IMR-90 (cell line): ENCODE measurements around the gene UBL7. TPM values are rescaled to one million over a fixed set of nuclear protein-coding genes. Genes with fewer than 3 reads are reported as not detected.

Source experiments
- ATAC-seq: fragments of 200-7000 bp; cut with Tn5 transposase; 2 replicates; pipeline ENCODE4 v1.9.1; 2020; ENCODE audit warnings: low read depth, mild to moderate bottlenecking, moderate library complexity
- BruUV-seq: library from RNA; stranded (reverse); fragments of 400-500 nt; replicated peaks from 2 replicates; lab custom pipeline; 2021; lab: Mats Ljungman, UMichigan
- CTCF ChIA-PET: fragments of 300-600 bp; formaldehyde crosslinking; extraction: SDS; loops from one replicate; lab custom pipeline; 2021; ENCODE audit warnings: antibody characterized with exemption; lab: Yijun Ruan, JAX
- POLR2A ChIA-PET: fragments of 300-600 bp; sonication (Branson Sonifier 250); formaldehyde crosslinking; loops from one replicate; lab custom pipeline; 2022; ENCODE audit warnings: antibody characterized with exemption; ENCODE audit not compliant: unreplicated experiment; lab: Charles Lee
- DNase-seq: peaks from one replicate; pipeline ENCODE4 v3.0.0; 2013
- H2AFZ ChIP-seq: replicated peaks from 2 replicates; pipeline ENCODE3; 2013; ENCODE audit warnings: low read length, mild to moderate bottlenecking; ENCODE audit not compliant: poor library complexity
- H2AK5ac ChIP-seq: 2 replicates; pipeline ENCODE4 v1.6.1; 2013; ENCODE audit warnings: low read depth, low read length, inconsistent platforms
- H2AK9ac ChIP-seq: replicated peaks from 2 replicates; pipeline ENCODE3; 2013; ENCODE audit warnings: mild to moderate bottlenecking, low read depth, low read length, moderate library complexity; ENCODE audit not compliant: poor library complexity
- H2BK120ac ChIP-seq: 2 replicates; pipeline ENCODE4 v1.6.1; 2013; ENCODE audit warnings: low read depth, low read length, inconsistent platforms
- H2BK15ac ChIP-seq: 3 replicates; pipeline ENCODE4 v1.6.1; 2013; ENCODE audit warnings: low read depth, low read length, inconsistent platforms
- H2BK20ac ChIP-seq: 2 replicates; pipeline ENCODE4 v1.6.1; 2013; ENCODE audit warnings: low read depth, mild to moderate bottlenecking, inconsistent platforms, low read length, moderate library complexity
- H2BK5ac ChIP-seq: 2 replicates; pipeline ENCODE4 v1.6.1; 2013; ENCODE audit warnings: mild to moderate bottlenecking, low read depth, low read length, inconsistent platforms; ENCODE audit not compliant: poor library complexity, severe bottlenecking
- H3K14ac ChIP-seq: replicated peaks from 2 replicates; pipeline ENCODE4 v1.6.1; 2013; ENCODE audit warnings: low read depth, low read length, inconsistent platforms
- H3K18ac ChIP-seq: 2 replicates; pipeline ENCODE4 v1.6.1; 2013; ENCODE audit warnings: low read depth, low read length, control low read depth
- H3K23ac ChIP-seq: 2 replicates; pipeline ENCODE4 v1.6.1; 2013; ENCODE audit warnings: low read depth, low read length, inconsistent platforms
- H3K27ac ChIP-seq: 2 replicates; pipeline ENCODE4 v1.5.1; 2013; ENCODE audit warnings: mild to moderate bottlenecking, control low read depth, low read length; ENCODE audit not compliant: insufficient read depth
- H3K27me3 ChIP-seq: 2 replicates; pipeline ENCODE4 v1.6.1; 2013; ENCODE audit warnings: low read length; ENCODE audit not compliant: control insufficient read depth, insufficient read depth
- H3K36me3 ChIP-seq: 2 replicates; pipeline ENCODE4 v1.6.1; 2013; ENCODE audit warnings: low read length, mixed read lengths; ENCODE audit not compliant: control insufficient read depth, insufficient read depth
- H3K4ac ChIP-seq: 2 replicates; pipeline ENCODE4 v1.6.1; 2013; ENCODE audit warnings: low read depth, low read length, inconsistent platforms
- H3K4me1 ChIP-seq: 2 replicates; pipeline ENCODE4 v1.6.1; 2013; ENCODE audit warnings: low read length, mixed read lengths; ENCODE audit not compliant: control insufficient read depth, insufficient read depth
- H3K4me2 ChIP-seq: 2 replicates; pipeline ENCODE4 v1.6.1; 2013; ENCODE audit warnings: low read depth, mild to moderate bottlenecking, control low read depth, low read length, moderate library complexity
- H3K4me3 ChIP-seq: 2 replicates; pipeline ENCODE4 v1.5.1; 2013; ENCODE audit warnings: low read depth, mild to moderate bottlenecking, control low read depth, low read length, moderate library complexity; ENCODE audit not compliant: insufficient read depth
- H3K56ac ChIP-seq: 2 replicates; pipeline ENCODE4 v1.6.1; 2013; ENCODE audit warnings: low read length, inconsistent platforms; ENCODE audit not compliant: insufficient read depth; ENCODE audit errors: extremely low read depth
- H3K79me1 ChIP-seq, 2 experiments: 2 replicates each; pipeline ENCODE4 v1.6.1; 2013; ENCODE audit warnings: low read length in 2 of 2, inconsistent platforms in 1 of 2, low read depth in 1 of 2
- H3K9ac ChIP-seq: 2 replicates; pipeline ENCODE4 v1.6.1; 2013; ENCODE audit warnings: low read depth, low read length, control low read depth
- H3K9me1 ChIP-seq: 2 replicates; pipeline ENCODE4 v1.6.1; 2013; ENCODE audit warnings: low read length, inconsistent platforms; ENCODE audit not compliant: insufficient read depth
- H3K9me3 ChIP-seq: 2 replicates; pipeline ENCODE4 v1.6.1; 2013; ENCODE audit warnings: low read length; ENCODE audit not compliant: control insufficient read depth, insufficient read depth
- H4K20me1 ChIP-seq: 2 replicates; pipeline ENCODE4 v1.6.1; 2013; ENCODE audit warnings: low read length, inconsistent platforms; ENCODE audit not compliant: insufficient read depth
- H4K5ac ChIP-seq: 2 replicates; pipeline ENCODE4 v1.6.1; 2013; ENCODE audit warnings: mild to moderate bottlenecking, low read depth, low read length, control low read depth
- H4K8ac ChIP-seq, 2 experiments: 2 replicates each; pipeline ENCODE4 v1.6.1; 2013; ENCODE audit warnings: low read depth in 2 of 2, low read length in 2 of 2, control low read depth in 1 of 2, inconsistent platforms in 1 of 2
- H4K91ac ChIP-seq: 2 replicates; pipeline ENCODE4 v1.6.1; 2013; ENCODE audit warnings: low read depth, low read length, inconsistent platforms; ENCODE audit not compliant: insufficient read depth
- CEBPB ChIP-seq: IDR thresholded peaks from 2 replicates; pipeline ENCODE4 v1.6.1; 2012; ENCODE audit warnings: low read depth, low read length, improper control_type of control experiment
- CHD1 ChIP-seq: IDR thresholded peaks from 2 replicates; pipeline ENCODE4 v1.6.1; 2012; ENCODE audit warnings: low read depth, low read length, improper control_type of control experiment
- FOS ChIP-seq: fragments of 150-350 bp; IDR thresholded peaks from 2 replicates; pipeline ENCODE4 v1.6.1; 2016; ENCODE audit warnings: low read depth, low read length
- MAFK ChIP-seq: IDR thresholded peaks from 2 replicates; pipeline ENCODE4 v1.6.1; 2012; ENCODE audit warnings: low read depth, low read length, improper control_type of control experiment
- MXI1 ChIP-seq: IDR thresholded peaks from 2 replicates; pipeline ENCODE4 v1.6.1; 2012; ENCODE audit warnings: low read depth, mild to moderate bottlenecking, low read length, moderate library complexity, borderline replicate concordance
- RCOR1 ChIP-seq: IDR thresholded peaks from 2 replicates; pipeline ENCODE4 v1.6.1; 2012; ENCODE audit warnings: mild to moderate bottlenecking, low read length, improper control_type of control experiment; ENCODE audit not compliant: insufficient replicate concordance
- RFX5 ChIP-seq: IDR thresholded peaks from 2 replicates; pipeline ENCODE4 v1.8.0; 2012; ENCODE audit warnings: low read depth, mild to moderate bottlenecking, low read length, moderate library complexity
- SMC3 ChIP-seq: fragments of 150-350 bp; IDR thresholded peaks from 2 replicates; pipeline ENCODE4 v1.6.1; 2016; ENCODE audit warnings: low read depth, mild to moderate bottlenecking, antibody characterized with exemption, low read length, moderate library complexity
- WGBS, 2 experiments: methylation state at CpG; one replicate each; pipeline versions ENCODE4 v1.1.5 to v1.1.7; 2013; ENCODE audit warnings: missing lambda C conversion rate in 2 of 2; ENCODE audit not compliant: insufficient read length in 1 of 2; ENCODE audit errors: extremely low coverage in 2 of 2; 5-methylcytosine and 5-hydroxymethylcytosine counted together
- dilution Hi-C: fragments of 300-500 bp; cut with HindIII; formaldehyde crosslinking; loops from one replicate; pipeline ENCODE4 v1.14.3; 2018; ENCODE audit warnings: low sequenced_read_pairs; ENCODE audit not compliant: unreplicated experiment
- in situ Hi-C: fragments of 300-500 bp; cut with MboI; formaldehyde crosslinking; loops from 3 replicates; pipeline ENCODE4 v1.14.3; 2019; ENCODE audit warnings: low sequenced_read_pairs, inconsistent platforms, mixed read lengths
- intact Hi-C: fragments of 100-400 bp; cut with micrococcal nuclease; formaldehyde crosslinking; loops from 2 replicates; pipeline ENCODE4 v1.10.0; 2022
- polyA plus RNA-seq, 3 experiments: library from polyadenylated mRNA; depleted of rRNA; stranded (reverse); fragments of >200 nt; gene quantifications; 2 replicates each; pipeline ENCODE4 v1.2.3, GENCODE V29; 2012; ENCODE audit warnings: low replicate concordance in 1 of 3
- total RNA-seq: library from RNA; depleted of rRNA; stranded (reverse); fragments of >200 nt; gene quantifications from 2 replicates; pipeline ENCODE4 v1.2.3, GENCODE V29; 2012
- TF ChIP-seq, protein P1 (sequence below): fragments of 150-350 bp; IDR thresholded peaks from 2 replicates; pipeline ENCODE4 v1.6.1; 2016; ENCODE audit warnings: low read depth, mild to moderate bottlenecking, low read length, moderate library complexity, borderline replicate concordance
- TF ChIP-seq, protein P2 (sequence below): conservative IDR thresholded peaks from 2 replicates; pipeline ENCODE4 v1.5.1; 2012; ENCODE audit warnings: mild to moderate bottlenecking, low read depth, low read length, improper control_type of control experiment
- TF ChIP-seq, protein P3 (sequence below): fragments of 150-350 bp; IDR thresholded peaks from 2 replicates; pipeline ENCODE4 v1.6.1; 2017; ENCODE audit warnings: mild to moderate bottlenecking, antibody characterized with exemption, low read length, low read depth

UBL7 gene
- total and polyA plus RNA-seq, 2 of the 4 experiments (the other 2 are of a cell fraction): 68.1 to 78.4 TPM

DNA sequence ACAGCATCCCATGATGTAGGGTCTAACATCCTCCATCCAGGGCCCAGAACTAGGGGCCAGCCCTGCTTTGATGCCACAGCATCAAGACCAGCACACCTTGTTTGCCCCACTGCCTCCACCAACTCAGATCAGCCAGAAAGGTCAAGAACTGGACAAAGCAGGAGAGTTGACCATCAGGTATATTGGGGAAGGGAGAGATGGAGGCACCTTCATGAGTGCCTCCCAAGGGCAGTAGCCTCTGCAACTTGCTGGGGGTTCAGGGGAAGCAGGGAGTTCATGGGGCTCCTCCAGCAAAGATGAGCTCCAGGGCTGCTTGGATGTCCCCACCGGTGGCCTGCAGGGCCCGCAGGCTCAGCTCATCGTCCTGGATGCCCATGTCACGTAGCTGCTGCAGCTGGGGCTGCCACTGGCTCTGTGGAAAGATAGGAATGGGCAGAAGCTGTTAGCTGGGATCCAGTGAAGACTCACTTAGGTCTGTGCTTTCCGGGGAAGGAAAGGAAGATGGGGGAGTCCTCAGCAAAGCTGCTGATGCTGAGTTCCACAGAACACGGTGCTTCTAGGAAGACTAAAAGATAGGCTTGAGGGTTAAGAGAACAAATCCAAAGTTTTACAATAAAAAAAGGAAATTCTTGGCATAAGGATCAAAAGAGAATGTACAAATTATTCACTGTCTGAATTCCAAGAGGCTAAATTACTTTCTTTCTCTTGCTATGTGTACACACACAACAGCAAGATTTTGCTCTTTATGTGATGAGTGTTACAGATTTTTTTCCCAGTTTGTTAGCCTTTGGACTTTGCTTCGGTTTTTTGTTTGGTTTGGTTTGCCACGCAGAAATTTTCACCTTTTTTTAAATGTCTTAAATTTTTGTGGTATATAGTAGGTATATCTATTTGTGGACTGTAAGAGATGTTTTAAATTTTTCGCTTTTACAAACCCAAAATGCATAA, 14.9 kb downstream of the UBL7 start:
- H4K8ac ChIP-seq: no peak overlapping the region
- dilution Hi-C loops: no loop called here
- no peak overlapping the region for H3K27ac ChIP-seq
- DNase-seq (no peak), ATAC-seq (no peak)
- intact Hi-C loops: no loop called here
- no peak overlapping the region for H3K23ac ChIP-seq
- no peak overlapping the region for H3K18ac ChIP-seq
- H3K4me2 ChIP-seq: no peak overlapping the region
- ChIA-PET POLR2A (no interaction called here), CTCF (no interaction called here)
- H2AFZ ChIP-seq: no peak overlapping the region
- TF ChIP-seq SMC3 (no peak), CHD1 (no peak), FOS (no peak), RFX5 (no peak), RCOR1 (no peak), MAFK (no peak), CEBPB (no peak), MXI1 (no peak)
- TF ChIP-seq, protein P1, sequence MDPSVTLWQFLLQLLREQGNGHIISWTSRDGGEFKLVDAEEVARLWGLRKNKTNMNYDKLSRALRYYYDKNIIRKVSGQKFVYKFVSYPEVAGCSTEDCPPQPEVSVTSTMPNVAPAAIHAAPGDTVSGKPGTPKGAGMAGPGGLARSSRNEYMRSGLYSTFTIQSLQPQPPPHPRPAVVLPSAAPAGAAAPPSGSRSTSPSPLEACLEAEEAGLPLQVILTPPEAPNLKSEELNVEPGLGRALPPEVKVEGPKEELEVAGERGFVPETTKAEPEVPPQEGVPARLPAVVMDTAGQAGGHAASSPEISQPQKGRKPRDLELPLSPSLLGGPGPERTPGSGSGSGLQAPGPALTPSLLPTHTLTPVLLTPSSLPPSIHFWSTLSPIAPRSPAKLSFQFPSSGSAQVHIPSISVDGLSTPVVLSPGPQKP: no peak
- TF ChIP-seq, protein P2, sequence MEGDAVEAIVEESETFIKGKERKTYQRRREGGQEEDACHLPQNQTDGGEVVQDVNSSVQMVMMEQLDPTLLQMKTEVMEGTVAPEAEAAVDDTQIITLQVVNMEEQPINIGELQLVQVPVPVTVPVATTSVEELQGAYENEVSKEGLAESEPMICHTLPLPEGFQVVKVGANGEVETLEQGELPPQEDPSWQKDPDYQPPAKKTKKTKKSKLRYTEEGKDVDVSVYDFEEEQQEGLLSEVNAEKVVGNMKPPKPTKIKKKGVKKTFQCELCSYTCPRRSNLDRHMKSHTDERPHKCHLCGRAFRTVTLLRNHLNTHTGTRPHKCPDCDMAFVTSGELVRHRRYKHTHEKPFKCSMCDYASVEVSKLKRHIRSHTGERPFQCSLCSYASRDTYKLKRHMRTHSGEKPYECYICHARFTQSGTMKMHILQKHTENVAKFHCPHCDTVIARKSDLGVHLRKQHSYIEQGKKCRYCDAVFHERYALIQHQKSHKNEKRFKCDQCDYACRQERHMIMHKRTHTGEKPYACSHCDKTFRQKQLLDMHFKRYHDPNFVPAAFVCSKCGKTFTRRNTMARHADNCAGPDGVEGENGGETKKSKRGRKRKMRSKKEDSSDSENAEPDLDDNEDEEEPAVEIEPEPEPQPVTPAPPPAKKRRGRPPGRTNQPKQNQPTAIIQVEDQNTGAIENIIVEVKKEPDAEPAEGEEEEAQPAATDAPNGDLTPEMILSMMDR: no peak
- TF ChIP-seq, protein P3, sequence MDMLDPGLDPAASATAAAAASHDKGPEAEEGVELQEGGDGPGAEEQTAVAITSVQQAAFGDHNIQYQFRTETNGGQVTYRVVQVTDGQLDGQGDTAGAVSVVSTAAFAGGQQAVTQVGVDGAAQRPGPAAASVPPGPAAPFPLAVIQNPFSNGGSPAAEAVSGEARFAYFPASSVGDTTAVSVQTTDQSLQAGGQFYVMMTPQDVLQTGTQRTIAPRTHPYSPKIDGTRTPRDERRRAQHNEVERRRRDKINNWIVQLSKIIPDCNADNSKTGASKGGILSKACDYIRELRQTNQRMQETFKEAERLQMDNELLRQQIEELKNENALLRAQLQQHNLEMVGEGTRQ: no peak
- no peaks in the 10 kb centered on the region for H4K20me1 ChIP-seq
- peaks cover 15% of the 10 kb centered on the region for H3K9me1 ChIP-seq
- no peak overlapping the region for H2BK15ac ChIP-seq
- H2BK5ac ChIP-seq: no peak overlapping the region
- no peak overlapping the region for H4K91ac ChIP-seq
- no peaks in the 10 kb centered on the region for H3K79me1 ChIP-seq
- H2AK5ac ChIP-seq: no peak overlapping the region
- H2AK9ac ChIP-seq: no peak overlapping the region
- BruUV-seq: no TSS peak
- no CpG with 5 or more reads among the region's 9 CpGs for WGBS, 2 experiments
- H3K4me1 ChIP-seq: peaks cover 8% of the 10 kb centered on the region
- no peak overlapping the region for H3K56ac ChIP-seq
- H3K27me3 ChIP-seq: no peaks in the 10 kb centered on the region
- H3K4me3 ChIP-seq: no peak overlapping the region
- H2BK120ac ChIP-seq: no peak overlapping the region
- in situ Hi-C loops: no loop called here
- H3K36me3 ChIP-seq: peaks cover 44% of the 10 kb centered on the region
- H3K4ac ChIP-seq: no peak overlapping the region
- no peak overlapping the region for H4K5ac ChIP-seq
- no peak overlapping the region for H3K14ac ChIP-seq
- no peak overlapping the region for H3K9ac ChIP-seq
- H3K9me3 ChIP-seq: no peaks in the 10 kb centered on the region
- H2BK20ac ChIP-seq: no peak overlapping the region
